Neural cell (in vitro differentiated cells): ENCODE results near the gene PLD6. TPM values are rescaled to one million over a fixed set of nuclear protein-coding genes. Genes with fewer than 3 reads are reported as not detected.

Experiments
- H2AFZ ChIP-seq: fragments of 200-600, 300-800 bp; sonication (generic), shearing (Covaris generic); 2 replicates; pipeline ENCODE4 v1.6.0; 2014; ENCODE audit warnings: low read depth, mild to moderate bottlenecking, antibody characterized with exemption, low read length, moderate library complexity
- H3F3A ChIP-seq: fragments of 200-600 bp; shearing (Covaris generic); 2 replicates; pipeline ENCODE4 v1.6.1; 2016; ENCODE audit warnings: mild to moderate bottlenecking, moderate library complexity, mixed read lengths, antibody characterized with exemption, low read length; ENCODE audit not compliant: insufficient read depth, poor library complexity, severe bottlenecking
- H3K27ac ChIP-seq: fragments of 200-600, 300-800 bp; sonication (generic), shearing (Covaris generic); 2 replicates; pipeline ENCODE4 v1.5.1; 2014; ENCODE audit warnings: mild to moderate bottlenecking, low read length, moderate library complexity
- H3K27me3 ChIP-seq: fragments of 300-800, 200-600 bp; sonication (generic), shearing (Covaris generic); 2 replicates; pipeline ENCODE4 v1.6.0; 2014; ENCODE audit warnings: mild to moderate bottlenecking, low read depth, low read length, moderate library complexity; ENCODE audit not compliant: insufficient read depth
- H3K36me3 ChIP-seq: fragments of 300-800, 200-600 bp; sonication (generic), shearing (Covaris generic); 2 replicates; pipeline ENCODE4 v1.5.1; 2014; ENCODE audit warnings: mild to moderate bottlenecking, antibody characterized with exemption, low read length, moderate library complexity; ENCODE audit not compliant: insufficient read depth
- H3K4me2 ChIP-seq: fragments of 300-800, 200-600 bp; sonication (generic), shearing (Covaris generic); 2 replicates; pipeline ENCODE4 v1.6.0; 2014; ENCODE audit warnings: mild to moderate bottlenecking, low read length
- H3K4me3 ChIP-seq: fragments of 300-800, 200-600 bp; sonication (generic), shearing (Covaris generic); 2 replicates; pipeline ENCODE4 v1.5.1; 2014; ENCODE audit warnings: mild to moderate bottlenecking, low read length, moderate library complexity
- H3K79me2 ChIP-seq: fragments of 200-600 bp; shearing (Covaris generic); replicated peaks from 2 replicates; pipeline ENCODE4 v1.6.0; 2014; ENCODE audit warnings: mild to moderate bottlenecking, low read length, moderate library complexity; ENCODE audit not compliant: insufficient read depth
- H3K9ac ChIP-seq: fragments of 300-800, 200-600 bp; sonication (generic), shearing (Covaris generic); 2 replicates; pipeline ENCODE4 v1.6.1; 2016; ENCODE audit warnings: mild to moderate bottlenecking, low read length, mixed read lengths
- H3K9me2 ChIP-seq: fragments of 200-600 bp; shearing (Covaris generic); 2 replicates; pipeline ENCODE4 v1.6.1; 2016; ENCODE audit warnings: mild to moderate bottlenecking, low read length, mixed read lengths; ENCODE audit not compliant: insufficient read depth
- H3K9me3 ChIP-seq: fragments of 200-600, 300-800 bp; sonication (generic), shearing (Covaris generic); 2 replicates; pipeline ENCODE4 v1.6.1; 2016; ENCODE audit warnings: mild to moderate bottlenecking, mixed run types, low read length, moderate library complexity, mixed read lengths
- H4K20me1 ChIP-seq: fragments of 200-600 bp; shearing (Covaris generic); 2 replicates; pipeline ENCODE4 v1.6.1; 2016; ENCODE audit warnings: mild to moderate bottlenecking, mixed run types; ENCODE audit not compliant: insufficient read depth
- CTCF ChIP-seq: fragments of 450-650 bp; IDR thresholded peaks from 2 replicates; pipeline ENCODE4 v1.5.1; 2014; ENCODE audit warnings: antibody characterized with exemption, mild to moderate bottlenecking, moderate library complexity; ENCODE audit not compliant: poor library complexity, severe bottlenecking
- EP300 ChIP-seq: fragments of 450-650 bp; conservative IDR thresholded peaks from 2 replicates; pipeline ENCODE4 v1.6.1; 2014; ENCODE audit warnings: antibody characterized with exemption, mild to moderate bottlenecking, moderate library complexity; ENCODE audit not compliant: poor library complexity, severe bottlenecking
- EZH2 ChIP-seq: fragments of 200-600, 300-800 bp; shearing (Covaris generic), sonication (generic); IDR thresholded peaks from 2 replicates; pipeline ENCODE4 v1.6.1; 2014; ENCODE audit warnings: antibody characterized with exemption, low read length, borderline replicate concordance, mild to moderate bottlenecking; ENCODE audit not compliant: insufficient read depth, poor library complexity, severe bottlenecking
- MXI1 ChIP-seq: fragments of 450-650 bp; conservative IDR thresholded peaks from 2 replicates; pipeline ENCODE4 v1.6.1; 2014; ENCODE audit warnings: antibody characterized with exemption, mild to moderate bottlenecking; ENCODE audit not compliant: poor library complexity, severe bottlenecking
- POLR2AphosphoS5 ChIP-seq: IDR thresholded peaks from 2 replicates; pipeline ENCODE4 v1.6.1; 2012
- RAD21 ChIP-seq: fragments of 450-650 bp; conservative IDR thresholded peaks from 2 replicates; pipeline ENCODE4 v1.6.1; 2014; ENCODE audit warnings: antibody characterized with exemption, mild to moderate bottlenecking, moderate library complexity
- REST ChIP-seq: IDR thresholded peaks from 2 replicates; pipeline ENCODE4 v1.6.1; 2012; ENCODE audit warnings: borderline replicate concordance
- SMC3 ChIP-seq: fragments of 450-650 bp; conservative IDR thresholded peaks from 2 replicates; pipeline ENCODE4 v1.6.1; 2014; ENCODE audit warnings: antibody characterized with exemption, mild to moderate bottlenecking, moderate library complexity; ENCODE audit not compliant: poor library complexity
- TAF1 ChIP-seq: IDR thresholded peaks from 2 replicates; pipeline ENCODE4 v1.6.1; 2012; ENCODE audit warnings: low read depth
- polyA plus RNA-seq: library from polyadenylated mRNA; depleted of rRNA; stranded (reverse); fragments of >200 nt; gene quantifications from 2 replicates; pipeline ENCODE4 v1.2.3, GENCODE V29; 2014

Gene PLD6
- polyA plus RNA-seq, 1 donor from 2014 or later: 2.0 TPM

- H3K9me2 ChIP-seq: no peaks in the 10 kb centered on the region
- H2AFZ ChIP-seq: no peak overlapping the region
- no peaks in the 10 kb centered on the region for H4K20me1 ChIP-seq
- TF ChIP-seq TAF1 (no peak), REST (no peak), SMC3 (no peak), CTCF (no peak), MXI1 (no peak), POLR2AphosphoS5 (no peak), RAD21 (no peak), EP300 (no peak), EZH2 (no peak)
- H3K79me2 ChIP-seq: no peaks in the 10 kb centered on the region
- no peaks in the 10 kb centered on the region for H3K27me3 ChIP-seq
- H3K4me2 ChIP-seq: no peak overlapping the region
- H3K27ac ChIP-seq: no peak overlapping the region
- H3K4me3 ChIP-seq: no peak overlapping the region
- H3K9me3 ChIP-seq: no peaks in the 10 kb centered on the region
- no peak overlapping the region for H3K9ac ChIP-seq
- H3K36me3 ChIP-seq: no peaks in the 10 kb centered on the region
- no peaks in the 10 kb centered on the region for H3F3A ChIP-seq
These were observed 4.2 kb downstream of the PLD6 start for GRCh38 chr17:17201907-17202306.

- H3K79me2 ChIP-seq: no peaks in the 10 kb centered on the region
- TF ChIP-seq EP300 (no peak), EZH2 (no peak), SMC3 (no peak), TAF1 (no peak), CTCF (no peak), MXI1 (no peak), REST (no peak), RAD21 (no peak), POLR2AphosphoS5 (no peak)
- H3K9ac ChIP-seq: no peak overlapping the region
- H3K27me3 ChIP-seq: no peaks in the 10 kb centered on the region
- no peak overlapping the region for H3K27ac ChIP-seq
- H3K4me2 ChIP-seq: no peak overlapping the region
- H3K36me3 ChIP-seq: no peaks in the 10 kb centered on the region
- H2AFZ ChIP-seq: no peak overlapping the region
- no peaks in the 10 kb centered on the region for H3K9me2 ChIP-seq
- H3K9me3 ChIP-seq: no peaks in the 10 kb centered on the region
- no peaks in the 10 kb centered on the region for H4K20me1 ChIP-seq
- no peak overlapping the region for H3K4me3 ChIP-seq
- H3F3A ChIP-seq: no peaks in the 10 kb centered on the region
These were observed 4.9 kb downstream of the PLD6 start for GRCh38 chr17:17201271-17201670.
